ENCODE data around the gene RSPH10B. TPM values are rescaled to one million over a fixed set of nuclear protein-coding genes. Genes with fewer than 3 reads are reported as not detected.

The RSPH10B gene
- total and polyA plus RNA-seq, 10 of the 15 experiments (the other 5 are each of a cell fraction or from before 2014, with no cell fraction given): 0.03 TPM; not detected in 9

GRCh38 chr7:6016653-6016966 is 46.1 kb upstream of the RSPH10B start (continued):
- TF ChIP-seq USF1 (IDR thresholded peaks at IDR 0.05; ENCODE audit: borderline replicate concordance, extremely low read length, insufficient read depth, low read depth, low read length) (no peak), CEBPZ (IDR thresholded peaks at IDR 0.05; ENCODE audit: low read depth, low read length) (no peak), SREBF2 (IDR thresholded peaks at IDR 0.05; ENCODE audit: low read length) (no peak), ZNF592 (IDR thresholded peaks at IDR 0.05) (no peak), ZBTB40 (IDR thresholded peaks at IDR 0.05; ENCODE audit: borderline replicate concordance) (no peak), SP1 (IDR thresholded peaks at IDR 0.05; ENCODE audit: low read depth, low read length) (no peak), HCFC1 (IDR thresholded peaks at IDR 0.05; ENCODE audit: low read length) (no peak), NR2C1 (IDR thresholded peaks at IDR 0.05) (no peak), RB1 (IDR thresholded peaks at IDR 0.05; ENCODE audit: borderline replicate concordance) (no peak), MLLT1 (IDR thresholded peaks at IDR 0.05) (no peak), MEF2B (IDR thresholded peaks at IDR 0.05; ENCODE audit: partially characterized antibody, poor library complexity, severe bottlenecking) (no peak)

Data from GM12878 (cell line).